ENCODE results near the gene NCEH1. TPM values are rescaled to one million over a fixed set of nuclear protein-coding genes. Genes with fewer than 3 reads are reported as not detected.

Gene NCEH1
- total and polyA plus RNA-seq, 2 of the 4 experiments (the other 2 are of a cell fraction): 22.3 to 23.3 TPM

- Histone ChIP-seq H3K27me3 (ENCODE audit: control insufficient read depth, insufficient read depth, low read length) (no peaks in the 10 kb centered on the region), H2AFZ (replicated peaks; ENCODE audit: low read length, poor library complexity) (no peak overlapping the region), H3K27ac (ENCODE audit: insufficient read depth, low read length) (peak overlapping the region; percentile 49; the same call in 1 of the 2 replicates), H2AK9ac (replicated peaks; ENCODE audit: low read depth, low read length, poor library complexity) (no peak overlapping the region), H3K36me3 (ENCODE audit: control insufficient read depth, insufficient read depth, low read length) (no peaks in the 10 kb centered on the region), H4K20me1 (ENCODE audit: insufficient read depth, low read length) (no peaks in the 10 kb centered on the region), H2BK15ac (ENCODE audit: low read depth, low read length) (peak overlapping the region; percentile 82; the same call in 1 of the 3 replicates), H3K4me1 (ENCODE audit: control insufficient read depth, insufficient read depth, low read length) (peaks cover 13% of the 10 kb centered on the region), H3K9me1 (ENCODE audit: insufficient read depth, low read length) (no peaks in the 10 kb centered on the region), H2AK5ac (ENCODE audit: low read depth, low read length) (peak overlapping the region; percentile 54), H3K79me1 (ENCODE audit: low read depth in 1 of 2, low read length in 2 of 2) (peaks cover 28 to 42% of the 10 kb centered on the region in 2 experiments), H3K9me3 (ENCODE audit: control insufficient read depth, insufficient read depth, low read length) (no peaks in the 10 kb centered on the region), H2BK20ac (ENCODE audit: low read depth, low read length) (peak overlapping the region; percentile 95; the same call in 1 of the 2 replicates), H3K4me2 (ENCODE audit: low read depth, low read length) (peak overlapping the region; percentile 44; the same call in 1 of the 2 replicates), H3K56ac (ENCODE audit: extremely low read depth, insufficient read depth, low read length) (no peak overlapping the region), H4K8ac (ENCODE audit: low read depth in 2 of 2, low read length in 2 of 2) (peak overlapping the region; percentile 2 to 38; a peak in 2 of 4 replicates), H3K4ac (ENCODE audit: low read depth, low read length) (peak overlapping the region; percentile 66; the same call in 1 of the 2 replicates), H3K9ac (ENCODE audit: low read depth, low read length) (no peak overlapping the region), H3K4me3 (ENCODE audit: insufficient read depth, low read depth, low read length) (no peak overlapping the region), H4K5ac (ENCODE audit: low read depth, low read length) (peak overlapping the region; percentile 49; the same call in 1 of the 2 replicates), H4K91ac (ENCODE audit: insufficient read depth, low read depth, low read length) (peak overlapping the region; percentile 65; the same call in 1 of the 2 replicates), H3K18ac (ENCODE audit: low read depth, low read length) (peak overlapping the region; percentile 92; the same call in 1 of the 2 replicates), H2BK5ac (ENCODE audit: low read depth, low read length, poor library complexity, severe bottlenecking) (peak overlapping the region; percentile 56), H3K23ac (ENCODE audit: low read depth, low read length) (no peak overlapping the region), H2BK120ac (ENCODE audit: low read depth, low read length) (peak overlapping the region; percentile 85), H3K14ac (replicated peaks; ENCODE audit: low read depth, low read length) (peak overlapping the region; percentile 69)
- ATAC-seq (ENCODE audit: low read depth) (peak; percentile 92), DNase-seq (peak; percentile 100)
- intact Hi-C loops (cut with micrococcal nuclease) (no loop called here), dilution Hi-C loops (cut with HindIII; ENCODE audit: low sequenced_read_pairs, unreplicated experiment) (no loop called here), in situ Hi-C loops (cut with MboI; ENCODE audit: low sequenced_read_pairs) (no loop called here)
- no TSS peak for BruUV-seq (replicated peaks)
- POLR2A ChIA-PET (ENCODE audit: unreplicated experiment): no interaction called here
- WGBS, 2 experiments (ENCODE audit: extremely low coverage in 2 of 2, insufficient read length in 1 of 2): no CpG with 5 or more reads among the region's 6 CpGs
- CTCF ChIA-PET: interaction anchor here (0.6 to 1.6 kb wide), 3 partner anchors 8 to 768 kb away, joined by 3 to 5 read pairs (median 3); no protein-coding TSS in a partner anchor
- peak; percentile 39; the same call in 1 of the 2 replicates for TF ChIP-seq MAFK (IDR thresholded peaks at IDR 0.05; ENCODE audit: low read depth, low read length)
- TF ChIP-seq RFX5 (IDR thresholded peaks at IDR 0.05; ENCODE audit: low read depth, low read length): no peak
- no peak for TF ChIP-seq POLR2A (IDR thresholded peaks at IDR 0.05; ENCODE audit: low read depth, low read length)
- no peak for TF ChIP-seq ELK1 (IDR thresholded peaks at IDR 0.05; ENCODE audit: borderline replicate concordance, low read depth, low read length)
- no peak for TF ChIP-seq CTCF (conservative IDR thresholded peaks at IDR 0.05; ENCODE audit: low read depth, low read length)
- no peak for TF ChIP-seq NFE2L2 (IDR thresholded peaks at IDR 0.05; ENCODE audit: low read depth, low read length)
- TF ChIP-seq USF2 (IDR thresholded peaks at IDR 0.05; ENCODE audit: low read depth, low read length): peak; percentile 86
- TF ChIP-seq RAD21 (IDR thresholded peaks at IDR 0.05; ENCODE audit: low read length): 0 out of 2 replicates have a peak, but pooled peaks have one; percentile 5
- peak; percentile 97 for TF ChIP-seq BHLHE40 (IDR thresholded peaks at IDR 0.05; ENCODE audit: low read depth, low read length)
- no peak for TF ChIP-seq SMC3 (IDR thresholded peaks at IDR 0.05; ENCODE audit: low read depth, low read length)
- 0 out of 2 replicates have a peak, but pooled peaks have one; percentile 18 for TF ChIP-seq MXI1 (IDR thresholded peaks at IDR 0.05; ENCODE audit: borderline replicate concordance, low read depth, low read length)
- peak; percentile 73 for TF ChIP-seq CEBPB (IDR thresholded peaks at IDR 0.05; ENCODE audit: low read depth, low read length)
- TF ChIP-seq RCOR1 (IDR thresholded peaks at IDR 0.05; ENCODE audit: insufficient replicate concordance, low read length): no peak
Observed at GRCh38 chr3:172658344-172659245, 52.3 kb downstream of the NCEH1 start.

Measured in IMR-90 (cell line).